GM18873 (cell line): ENCODE measurements around the gene EML2.
"Not testable (repeated sequence)": the region's sequence is repeated elsewhere in the genome, so short reads cannot be mapped to it uniquely, and the experiment has no call there.

Experiments
- ATAC-seq: cut with Tn5 transposase; IDR thresholded peaks from one replicate; pipeline ENCODE4 v1.9.1; 2021; ENCODE audit warnings: mild to moderate bottlenecking, moderate library complexity, moderate number of reproducible peaks; ENCODE audit not compliant: unreplicated experiment, low FRiP score

EML2 gene

DNA sequence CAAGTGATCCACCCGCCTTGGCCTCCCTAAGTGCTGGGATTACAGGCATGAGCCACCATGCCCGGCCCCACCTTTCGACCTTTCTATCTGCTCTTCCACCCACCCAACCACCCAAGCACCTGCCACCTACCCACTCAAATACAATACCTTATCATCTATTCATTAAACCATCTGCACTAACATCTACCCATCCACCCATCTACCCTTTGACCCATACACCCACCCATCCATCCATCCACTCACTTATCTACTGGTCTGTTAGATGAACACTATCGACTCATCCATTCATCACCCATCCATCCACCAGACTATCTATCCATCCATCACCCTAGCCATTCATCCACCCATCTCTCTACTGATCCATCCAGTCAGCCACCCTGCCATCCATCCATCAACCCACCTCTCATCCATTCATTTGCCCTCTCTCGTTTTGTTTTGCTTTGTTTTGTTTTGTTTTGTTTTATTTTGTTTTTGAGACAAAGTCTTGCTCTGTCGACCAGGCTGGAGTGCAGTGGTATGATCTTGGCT, 17.2 kb downstream of the EML2 start:
- no peak for ATAC-seq

DNA sequence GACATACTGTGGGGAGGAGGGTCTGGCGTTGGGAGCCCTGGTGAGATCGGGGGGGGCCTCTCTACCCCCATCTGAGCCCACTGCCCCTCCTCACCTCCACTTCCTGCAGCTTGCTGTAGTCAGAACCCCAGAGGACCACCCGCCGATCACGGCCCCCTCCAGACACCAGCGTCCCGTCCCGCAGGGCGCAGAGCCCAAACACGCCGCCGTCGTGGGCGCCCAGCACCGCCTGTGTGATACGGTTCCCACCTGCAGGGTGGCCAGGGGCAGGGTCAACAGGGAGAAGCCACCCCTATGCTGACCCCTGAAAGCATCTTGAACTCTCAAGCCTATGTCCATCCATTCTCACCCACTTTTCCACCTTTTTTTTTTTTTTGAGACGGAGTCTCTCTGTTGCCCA, 17.8 kb downstream of the EML2 start:
- no peak for ATAC-seq

DNA sequence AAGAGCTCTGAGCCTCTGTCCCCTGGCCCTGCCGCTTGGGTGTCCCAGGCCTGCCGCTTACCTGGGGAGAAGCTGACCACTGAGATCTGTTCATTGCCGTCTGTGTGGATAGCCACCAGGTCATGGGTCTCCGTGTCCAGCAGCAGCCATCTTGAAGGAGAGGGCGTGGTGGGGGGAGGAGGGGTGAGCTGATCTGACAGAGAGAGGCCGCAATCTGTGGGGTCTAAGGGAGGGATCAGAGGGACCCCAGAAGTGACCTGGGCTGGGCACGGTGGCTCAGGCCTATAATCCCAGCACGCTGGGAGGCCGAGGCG, 22.5 kb downstream of the EML2 start:
- ATAC-seq, result no peak

DNA sequence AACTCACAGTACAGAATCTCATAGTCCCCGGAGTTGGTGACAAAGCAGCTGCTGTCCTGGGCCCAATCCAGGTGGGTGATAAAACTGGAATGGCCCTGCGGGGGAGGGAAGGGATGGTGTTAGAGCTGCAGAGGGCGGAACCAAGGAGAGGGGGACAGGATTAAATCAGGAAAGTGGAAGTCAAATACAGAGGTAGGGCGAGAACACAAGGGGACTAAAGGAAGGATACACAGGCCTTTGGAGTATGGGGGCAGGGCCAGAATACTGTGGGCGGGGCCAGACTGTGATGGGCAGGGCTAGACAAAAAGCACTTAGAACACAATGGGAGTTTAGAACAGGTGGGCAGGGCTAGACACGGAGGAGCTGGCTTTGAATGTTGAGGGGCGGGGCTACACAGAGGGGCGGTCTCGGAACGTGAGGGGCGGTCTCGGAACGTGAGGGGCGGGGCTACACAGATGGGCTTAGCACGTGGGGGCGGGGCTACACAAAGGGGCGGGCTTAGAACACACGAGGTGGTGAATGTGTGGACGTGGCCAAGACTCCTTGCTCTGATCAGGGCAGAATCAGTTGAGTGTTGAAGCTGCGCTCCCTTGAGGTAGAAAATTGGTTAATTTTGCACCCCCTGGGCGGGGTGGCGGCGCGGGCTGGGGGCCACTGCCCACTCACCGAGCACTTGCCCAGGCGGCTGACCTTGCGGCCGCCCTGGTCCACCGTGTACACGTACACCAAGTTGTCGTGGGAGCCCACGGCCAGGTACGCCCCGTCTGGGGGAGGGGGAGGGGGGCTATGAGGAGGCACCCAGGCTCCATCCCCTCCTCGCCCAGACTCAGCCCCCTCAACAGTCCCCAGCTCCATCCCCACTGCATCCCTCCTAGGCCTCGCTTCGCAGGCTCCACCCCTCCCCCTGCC, 23.1 kb downstream of the EML2 start:
- no peak for ATAC-seq

DNA sequence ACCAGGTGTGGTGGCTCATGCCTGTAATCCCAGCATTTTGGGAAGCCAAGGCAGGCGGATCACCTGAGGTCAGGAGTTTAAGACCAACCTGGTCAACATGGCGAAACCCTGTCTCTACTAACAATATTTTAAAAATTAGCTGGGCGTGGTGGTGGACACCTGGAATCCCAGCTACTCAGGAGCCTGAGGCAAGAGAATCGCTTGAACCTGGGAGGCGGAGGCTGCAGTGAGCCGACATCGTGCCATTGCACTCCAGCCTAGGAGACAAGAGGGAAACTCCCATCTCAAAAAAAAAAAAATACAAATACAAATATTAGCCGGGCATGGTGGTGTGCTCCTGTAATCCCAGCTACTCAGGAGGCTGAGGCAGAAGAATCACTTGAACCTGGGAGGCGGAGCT, 24.1 kb downstream of the EML2 start:
- not testable (repeated sequence) for ATAC-seq

DNA sequence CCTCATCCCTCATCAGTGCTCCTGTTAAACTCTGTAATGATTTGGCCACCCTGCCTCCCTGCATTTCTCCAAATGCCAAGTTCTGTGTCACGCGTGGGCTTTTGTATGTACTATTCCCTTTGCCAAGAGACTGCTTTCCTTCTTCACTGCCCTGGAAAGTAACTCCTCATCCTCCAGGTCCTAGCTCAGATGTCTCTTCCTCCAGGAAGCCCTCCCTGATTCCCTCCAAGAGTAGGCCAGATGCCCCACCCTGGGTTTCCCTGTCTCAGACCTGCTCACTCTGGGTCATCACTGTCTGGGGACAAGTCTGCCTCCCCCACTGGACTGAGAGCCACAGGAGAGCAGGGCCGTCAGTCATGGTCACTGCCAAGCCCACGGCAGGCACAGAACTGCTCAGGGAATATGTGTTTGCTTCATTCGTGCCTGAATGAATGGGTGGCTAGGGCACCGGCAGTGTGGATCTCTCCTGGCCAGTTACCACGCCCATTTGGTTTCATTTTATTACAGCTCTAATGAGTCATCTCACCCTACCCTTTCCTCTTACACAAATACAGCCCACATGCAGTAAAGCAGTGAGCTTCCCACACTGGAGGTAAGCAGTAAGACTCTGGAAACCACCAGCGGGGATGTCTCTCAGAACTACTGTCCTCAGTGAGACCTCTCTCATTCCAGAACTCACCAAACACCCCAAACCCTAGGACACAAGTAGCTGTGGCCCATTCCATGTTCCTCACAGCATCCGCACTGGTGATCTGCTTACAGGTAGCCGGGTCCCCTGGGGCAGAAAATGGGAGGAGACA, 25.1 kb downstream of the EML2 start:
- no peak for ATAC-seq

DNA sequence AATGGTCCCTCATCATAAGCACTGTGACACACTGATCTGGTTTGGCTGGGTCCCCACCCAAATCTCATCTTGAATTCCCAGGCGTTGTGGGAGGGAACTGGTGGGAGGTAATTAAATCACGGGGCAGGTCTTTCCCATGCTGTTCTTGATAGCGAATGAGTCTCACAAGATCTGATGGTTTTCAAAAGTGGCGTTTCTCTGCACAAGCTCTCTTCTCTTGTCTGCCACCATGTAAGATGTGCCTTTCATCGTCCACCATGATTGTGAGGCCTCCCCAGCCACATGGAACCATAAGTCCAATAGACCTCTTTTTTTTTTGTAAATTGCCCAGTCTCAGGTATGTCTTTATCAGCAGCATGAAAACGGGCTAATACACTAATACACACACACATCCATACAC, 30.2 kb downstream of the EML2 start:
- no peak for ATAC-seq

DNA sequence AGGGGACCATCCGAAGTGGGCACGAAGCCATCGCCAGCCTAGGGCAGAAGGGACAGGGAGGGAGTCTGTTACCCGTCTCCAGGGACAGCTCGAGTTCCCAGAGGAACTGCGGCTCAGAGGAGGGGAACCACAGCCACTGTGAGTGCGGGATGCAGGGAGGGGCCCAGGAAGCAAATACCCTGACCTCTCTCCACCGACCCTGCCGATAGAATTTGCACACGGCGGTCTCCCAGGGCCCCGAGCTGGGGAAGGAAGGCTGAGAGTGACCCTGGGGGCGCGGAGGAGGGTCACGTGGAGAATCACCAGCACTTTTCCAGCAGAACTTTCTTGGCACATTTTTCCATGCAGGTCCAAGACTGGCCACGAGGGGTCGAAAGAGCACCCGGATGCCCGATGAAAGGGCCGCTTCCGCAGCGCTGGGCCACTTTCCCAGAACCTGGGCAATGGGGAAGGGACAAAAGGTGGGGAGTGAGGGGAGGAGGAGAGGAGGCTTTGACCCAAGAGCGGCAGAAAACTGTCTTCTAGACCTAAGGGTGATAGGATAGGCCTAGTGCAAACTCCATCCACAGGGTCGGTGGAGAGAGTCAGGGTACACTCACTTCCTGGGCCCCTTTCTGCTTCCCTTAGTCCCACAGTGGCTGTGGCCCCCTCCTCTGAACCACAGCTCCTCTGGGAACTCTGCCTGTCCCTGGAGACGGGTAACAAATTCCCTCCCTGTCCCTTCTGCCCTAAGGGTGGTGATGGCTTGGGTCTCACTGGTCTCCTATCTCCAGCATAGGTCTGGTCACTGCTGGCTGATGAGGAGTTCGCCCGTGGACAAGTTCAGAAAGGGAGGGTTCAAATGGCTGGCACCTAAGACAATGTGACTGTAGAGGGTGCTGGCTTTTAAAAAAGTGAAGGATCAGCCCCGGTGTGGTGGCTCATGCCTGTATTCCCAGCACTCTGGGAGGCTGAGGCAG, 31.8 kb downstream of the EML2 start:
- ATAC-seq, result no peak

DNA sequence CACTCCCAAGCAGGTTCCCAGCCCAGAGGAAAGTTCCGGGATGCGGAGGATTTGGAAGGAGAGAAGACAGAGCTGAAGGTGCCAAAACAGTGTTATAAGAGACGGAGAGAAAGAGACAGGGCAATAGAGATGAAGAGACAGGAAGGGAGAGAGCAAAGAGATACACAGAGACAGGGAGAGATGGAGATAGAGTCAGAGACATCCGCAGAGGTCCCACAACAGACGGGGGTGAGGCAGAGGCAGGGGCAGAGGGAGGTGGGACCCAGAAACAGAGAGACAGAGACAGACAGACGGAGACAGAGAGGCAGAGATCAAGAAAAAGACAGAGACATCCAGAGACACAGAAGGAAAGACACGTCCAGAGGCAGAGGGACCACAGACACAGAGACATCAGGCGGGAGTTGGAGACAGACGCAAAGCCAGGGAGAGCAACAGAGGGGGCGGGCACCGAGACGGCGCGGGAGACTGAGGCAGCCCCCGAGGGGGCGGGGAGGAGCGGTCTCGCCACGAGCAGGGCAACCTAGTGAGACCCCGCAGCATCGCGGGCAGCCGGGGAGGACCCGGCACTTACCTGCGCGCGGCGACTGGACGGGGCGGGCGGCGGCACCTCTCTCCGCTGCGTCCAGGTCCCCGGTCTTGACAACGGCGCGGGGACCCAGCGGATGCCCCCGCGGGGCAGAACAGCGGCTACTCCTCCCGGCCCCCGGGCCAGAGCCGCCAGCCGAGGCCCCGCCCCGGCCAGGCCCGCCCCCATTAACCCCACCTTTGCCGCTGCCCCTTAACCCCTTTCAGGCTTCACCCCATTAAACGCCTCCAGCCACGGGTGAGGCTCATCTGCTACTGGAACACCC, 37.4 kb downstream of the EML2 start, which contains the start of gene GPR4:
GPR4 (minus strand) TSS at position 689 of the 851 bp plus-strand sequence. CDS start 10,346 bp downstream, outside the sequence.
- ATAC-seq, result no peak

DNA sequence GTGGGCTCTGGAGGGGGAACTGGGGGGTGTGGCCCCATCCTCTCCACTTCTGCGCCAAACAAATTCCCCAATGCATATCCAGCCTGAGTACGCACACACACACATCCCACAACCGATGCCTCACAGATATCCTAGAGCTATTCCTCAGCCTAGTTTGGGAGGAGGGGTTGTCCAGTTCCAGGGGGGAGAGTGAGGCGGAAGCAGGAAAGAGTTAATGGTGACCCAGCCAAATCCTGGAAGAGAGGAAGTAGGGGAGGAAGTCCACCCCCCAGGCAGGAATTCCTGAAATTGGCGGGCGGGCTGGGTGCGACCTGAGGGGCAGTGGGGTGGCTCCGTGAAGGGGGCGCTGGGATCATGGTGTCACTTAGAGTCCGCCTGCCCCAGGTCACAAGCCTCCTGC, 38.1 kb downstream of the EML2 start:
- no peak for ATAC-seq

DNA sequence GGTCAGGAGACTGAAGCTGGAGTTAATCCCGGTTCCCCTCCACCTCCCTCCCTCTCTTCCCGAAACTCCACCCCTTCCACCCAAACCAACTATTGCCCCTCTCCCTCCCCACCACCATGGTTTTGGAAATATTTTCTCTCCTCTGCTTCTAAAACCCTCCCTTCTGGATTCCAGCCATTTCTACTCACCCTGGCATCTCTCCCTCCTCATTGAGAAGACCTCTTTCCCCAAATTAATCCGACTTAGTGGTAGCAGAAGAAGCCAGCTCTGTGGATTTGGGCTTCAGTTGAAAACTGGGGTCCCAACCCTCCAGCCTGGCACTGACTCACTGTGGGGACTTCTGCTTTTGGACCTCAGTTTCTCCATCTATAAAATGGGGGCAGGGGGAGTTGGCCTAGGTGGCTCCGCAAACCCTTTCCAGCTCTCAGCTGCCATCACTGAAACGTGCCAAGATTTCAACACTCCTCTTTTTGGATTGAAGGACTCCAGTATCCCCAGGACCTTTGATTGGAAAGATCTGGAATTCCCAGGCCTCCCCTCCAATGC, 38.8 kb downstream of the EML2 start:
- no peak for ATAC-seq

DNA sequence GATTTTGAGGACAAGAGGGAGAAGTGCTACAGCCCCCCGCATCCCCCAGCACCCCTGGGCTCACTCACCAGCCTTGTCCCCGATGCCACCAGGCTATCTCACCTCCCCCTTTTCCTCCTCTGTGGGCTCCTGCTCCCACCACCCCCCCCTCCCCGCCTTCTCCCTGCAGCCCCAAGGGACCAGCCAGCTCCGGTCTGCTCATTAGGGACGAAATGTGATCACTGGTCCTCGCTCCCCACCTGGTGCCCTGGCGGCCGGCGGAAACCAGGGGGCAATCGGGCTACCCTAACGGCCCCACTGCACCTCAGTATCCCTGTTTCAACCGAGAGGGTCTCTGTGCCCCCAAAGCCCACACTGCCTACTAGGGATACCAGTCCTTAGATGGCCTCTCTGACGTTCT, 39.9 kb downstream of the EML2 start:
- no peak for ATAC-seq

DNA sequence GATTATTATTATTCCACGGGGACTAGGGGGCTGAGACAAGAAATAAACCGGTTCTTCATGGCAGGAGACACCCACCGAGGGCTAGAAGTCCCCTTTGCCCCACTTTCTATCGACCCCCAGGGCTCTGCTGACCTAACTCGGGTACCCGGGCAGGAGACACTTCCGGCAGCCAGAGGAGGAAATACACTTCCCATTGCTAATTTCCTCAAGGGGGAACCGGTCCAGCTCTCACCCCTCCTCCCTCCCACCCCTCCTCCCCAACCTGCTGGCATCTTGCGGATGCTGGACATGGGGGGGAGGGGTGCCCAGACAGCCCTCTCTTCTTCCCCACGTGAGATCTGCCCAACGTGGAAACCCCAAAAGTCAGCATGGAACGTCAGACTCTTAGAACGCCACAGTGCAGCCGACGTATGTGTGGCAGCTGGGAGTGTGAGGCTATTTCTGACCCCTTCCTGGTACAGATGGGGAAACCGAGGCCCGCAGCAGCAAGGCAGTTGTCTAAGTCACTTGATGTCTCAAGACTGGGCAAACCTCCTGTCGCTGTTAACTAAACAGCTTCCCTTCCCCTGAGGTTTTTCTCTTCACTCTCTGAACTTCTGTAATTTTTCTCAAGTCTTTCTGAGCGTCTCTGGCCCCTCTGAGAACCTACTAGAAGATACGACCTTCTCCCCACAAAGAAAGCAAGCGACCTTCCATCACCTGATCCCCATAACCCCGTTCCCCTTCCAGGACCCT, 40.8 kb downstream of the EML2 start:
- ATAC-seq, result no peak

DNA sequence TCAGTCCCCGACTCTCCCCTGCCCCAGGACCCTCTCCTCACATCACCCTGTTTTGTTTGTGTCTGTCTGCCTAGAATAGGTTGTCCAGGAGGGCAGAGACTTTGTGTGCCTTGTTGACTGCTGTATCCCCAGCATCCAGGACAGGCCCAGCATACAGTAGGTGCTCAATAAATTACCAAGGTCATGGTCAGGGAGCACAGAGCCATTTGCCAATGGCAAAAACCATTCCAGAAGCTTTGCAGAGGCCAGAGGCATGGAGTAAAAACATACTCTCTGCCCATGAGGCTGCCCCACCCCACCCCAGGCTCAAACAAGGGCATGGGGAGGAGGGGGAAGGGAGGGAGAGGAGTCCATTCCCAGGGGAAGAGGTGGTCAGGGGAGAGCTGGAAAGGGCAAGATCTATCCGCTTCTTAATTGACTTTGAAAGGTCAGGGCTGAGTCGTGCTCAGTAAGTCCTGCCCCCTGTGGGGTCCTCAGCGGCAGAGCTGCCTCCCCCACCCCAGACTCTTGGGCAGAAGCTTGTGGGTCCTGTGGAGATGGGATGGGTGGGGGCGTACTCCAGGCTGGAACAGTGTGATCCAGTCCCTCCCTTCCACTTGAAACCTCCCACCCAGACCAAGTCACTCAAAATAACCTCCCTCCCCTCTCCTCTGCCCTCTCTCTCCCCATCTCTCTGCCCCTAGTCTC, 41.6 kb downstream of the EML2 start:
- ATAC-seq, result no peak

DNA sequence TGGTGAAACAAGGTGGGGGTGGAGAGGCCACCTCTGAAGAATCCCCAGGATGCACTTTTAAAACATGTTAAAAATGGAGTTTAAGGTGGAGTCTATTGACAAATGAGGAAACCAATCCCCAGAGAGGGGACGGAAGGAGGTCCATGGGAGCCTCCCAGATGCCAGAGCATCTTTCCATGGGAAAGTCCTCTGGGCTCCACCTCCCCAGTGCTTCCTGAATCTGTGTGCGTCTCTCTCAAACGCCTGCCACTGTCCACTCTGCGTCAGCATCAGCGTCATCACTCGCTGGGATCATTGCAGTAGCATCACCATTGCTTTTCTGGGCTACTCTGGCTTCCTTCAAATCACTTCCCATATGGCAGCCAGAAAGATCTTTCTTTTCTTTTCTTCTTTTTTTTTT, 43.4 kb downstream of the EML2 start:
- no peak for ATAC-seq

DNA sequence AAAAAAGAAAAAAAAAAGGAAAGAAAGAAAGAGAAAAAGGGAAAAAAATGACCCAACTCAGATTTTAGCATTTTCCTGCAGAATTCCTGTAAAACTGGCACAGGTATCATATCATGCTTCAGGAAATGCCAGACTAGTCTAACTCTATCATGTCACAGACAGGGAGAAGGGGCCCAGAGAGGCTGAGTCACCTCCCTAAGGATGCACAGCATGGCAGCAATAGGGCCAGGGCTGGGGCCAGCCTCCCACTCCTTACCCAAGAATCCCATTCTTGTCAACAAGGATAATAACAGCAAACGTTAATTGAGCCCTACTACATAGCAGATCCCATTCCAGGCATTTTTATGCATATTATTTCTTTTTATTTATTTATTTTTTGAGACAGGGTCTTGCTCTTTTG, 45.7 kb downstream of the EML2 start:
- ATAC-seq, result no peak

DNA sequence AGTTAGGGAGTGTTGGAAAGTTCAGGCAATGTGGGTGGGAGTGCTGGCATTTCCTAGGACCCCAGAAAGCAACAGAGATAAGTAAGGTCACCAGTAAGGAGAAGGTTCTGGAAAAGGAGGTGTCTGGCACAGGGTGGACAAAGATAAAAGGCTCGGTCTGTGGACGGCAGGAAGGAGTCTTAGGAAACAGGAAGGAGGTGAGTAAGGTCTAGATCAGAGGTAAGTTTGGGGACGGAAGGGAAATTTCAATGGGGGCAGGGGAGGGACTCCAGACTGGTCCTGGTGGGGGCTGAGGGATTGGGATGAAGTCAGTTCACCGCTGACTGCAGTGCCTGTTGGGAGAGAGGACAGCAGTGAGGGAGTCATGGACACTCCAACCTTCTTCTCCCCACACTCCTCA, 46.8 kb downstream of the EML2 start:
- no peak for ATAC-seq

DNA sequence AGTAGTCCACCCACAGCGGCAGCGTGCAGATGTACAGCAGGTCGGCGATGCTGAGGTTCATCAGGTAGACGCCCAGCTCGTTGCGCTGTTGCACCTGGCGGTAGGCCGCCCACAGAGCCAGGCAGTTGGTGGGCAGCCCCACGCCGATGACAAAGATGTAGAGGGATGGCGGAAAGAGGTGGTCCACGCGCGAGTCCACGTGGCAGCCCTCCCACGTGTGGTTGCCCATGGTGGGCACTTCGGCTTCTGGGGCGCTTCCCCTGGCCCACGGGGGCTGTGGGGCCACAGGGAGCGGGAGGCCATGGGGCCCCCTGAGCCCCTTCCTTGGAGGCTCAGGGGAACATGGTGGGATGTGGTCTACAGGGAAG, 47.6 kb downstream of the EML2 start:
- ATAC-seq, result no peak
